Body of pancreas (tissue), 4 donors: Measurements from ENCODE around the gene CDH2. TPM values are rescaled to one million over a fixed set of nuclear protein-coding genes. Genes with fewer than 3 reads are reported as not detected.

ENCODE experiments used
- ATAC-seq: fragments of 150-250 bp; one replicate; pipeline ENCODE4 v1.9.1; 2016
- DNase-seq, 4 donors: peaks; one replicate each; pipeline ENCODE4 v3.0.0-alpha.2; 2019
- H3K27ac ChIP-seq, 4 donors: fragments of 200-600 bp; sonication (generic); 1 replicate in 3 of 4; 2 replicates in 1 of 4; pipeline versions ENCODE4 v1.5.1 to v1.6.1; 2016 to 2019; ENCODE audit warnings: mild to moderate bottlenecking in 1 of 4, mixed read lengths in 1 of 4, moderate library complexity in 1 of 4
- H3K27me3 ChIP-seq, 2 donors: fragments of 200-600 bp; sonication (generic); one replicate each; pipeline ENCODE4 v1.6.0; 2016; ENCODE audit warnings: mild to moderate bottlenecking in 1 of 2
- H3K36me3 ChIP-seq, 2 donors: fragments of 200-600 bp; sonication (generic); replicated peaks in 1 of 2; 2 replicates each; pipeline ENCODE4 v1.5.1; 2016; ENCODE audit warnings: low read depth in 2 of 2; ENCODE audit not compliant: insufficient read depth in 1 of 2
- H3K4me1 ChIP-seq: fragments of 200-600 bp; sonication (generic); one replicate; pipeline ENCODE4 v1.6.0; 2016
- H3K4me3 ChIP-seq, 2 donors: fragments of 200-600 bp; sonication (generic); 1 replicate in 1 of 2; 2 replicates in 1 of 2; pipeline ENCODE4 v1.5.1; 2016 to 2019
- H3K9me3 ChIP-seq, 3 donors: fragments of 200-600 bp; sonication (generic); 1 replicate in 2 of 3; 2 replicates in 1 of 3; pipeline ENCODE4 v1.5.1; 2016
- CTCF ChIP-seq, 7 experiments: fragments of 450-650 bp in 4 of 7; fragments of 200-600 bp in 3 of 7; sonication (generic) in 3 of 7; IDR thresholded peaks; one replicate each; pipeline ENCODE4 v1.5.1; 2016 to 2019; ENCODE audit warnings: antibody characterized with exemption in 7 of 7
- POLR2A ChIP-seq, 3 donors: fragments of 450-650 bp; IDR thresholded peaks; one replicate each; pipeline ENCODE4 v1.6.1; 2016; ENCODE audit warnings: antibody characterized with exemption in 3 of 3, mild to moderate bottlenecking in 2 of 3
- WGBS, 2 donors: methylation state at CpG; one replicate each; pipeline ENCODE4 v1.1.5; 2017; 5-methylcytosine and 5-hydroxymethylcytosine counted together
- intact Hi-C: fragments of 100-400 bp; cut with DNase I; formaldehyde crosslinking; loops from one replicate; pipeline ENCODE4 v1.15.1; 2023
- total RNA-seq, 2 donors: library from RNA; depleted of rRNA; stranded (reverse); fragments of >200 nt; gene quantifications; one replicate each; pipeline ENCODE4 v1.1.0, GENCODE V29; 2016

CDH2 gene
- total RNA-seq, 2 donors from 2014 or later = 0.33 to 0.78 TPM

DNA sequence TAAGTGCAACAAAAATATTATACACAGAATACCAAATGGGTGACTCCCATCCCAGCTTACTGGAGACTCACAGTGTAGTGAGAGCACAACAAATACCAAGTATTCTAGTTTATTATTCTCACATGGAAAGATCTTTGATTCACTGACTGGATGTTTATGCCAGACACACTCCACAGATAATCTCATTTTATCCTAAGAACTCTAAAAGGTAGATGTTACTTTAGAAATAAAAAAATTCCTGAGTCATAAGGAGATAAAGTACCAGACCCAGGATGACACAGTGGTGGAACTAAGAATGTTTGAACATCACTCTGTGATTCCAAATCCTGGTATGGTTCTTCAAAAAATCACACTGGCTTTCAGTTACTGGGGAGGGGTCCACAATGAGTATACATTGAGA, 136.2 kb downstream of the CDH2 start:
- no peaks in the 10 kb centered on the region for H3K9me3 ChIP-seq
- H3K36me3 ChIP-seq = no peaks in the 10 kb centered on the region
- intact Hi-C loops = no loop called here
- DNase-seq (no peak), ATAC-seq (no peak)
- H3K27me3 ChIP-seq = no peaks in the 10 kb centered on the region
- TF ChIP-seq POLR2A (IDR thresholded peaks at IDR 0.05) (no peak), CTCF (IDR thresholded peaks at IDR 0.05) (no peak)
- no peak overlapping the region for H3K4me3 ChIP-seq
- no peaks in the 10 kb centered on the region for H3K4me1 ChIP-seq
- H3K27ac ChIP-seq = no peak overlapping the region

DNA sequence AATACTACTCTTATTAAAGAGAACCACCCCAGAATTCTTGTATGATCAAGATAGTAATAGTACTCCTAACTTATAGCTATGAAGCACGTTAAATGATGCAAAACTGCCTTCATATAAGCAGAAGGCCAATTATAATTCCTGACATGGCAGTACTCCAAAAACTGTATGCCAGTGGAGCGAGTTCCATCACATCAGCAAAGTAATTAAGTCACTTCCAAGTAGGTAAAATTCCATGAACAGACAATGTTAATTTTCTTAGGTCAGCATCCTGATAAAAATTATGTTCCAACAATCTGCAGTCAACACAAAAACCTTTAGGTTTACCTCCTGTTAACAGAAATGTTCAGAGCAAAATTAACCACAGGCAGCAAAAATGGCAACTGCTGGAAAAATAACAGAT, 136.7 kb downstream of the CDH2 start:
- intact Hi-C loops = no loop called here
- ATAC-seq (no peak), DNase-seq (no peak)
- no peaks in the 10 kb centered on the region for H3K27me3 ChIP-seq
- H3K27ac ChIP-seq = no peak overlapping the region
- TF ChIP-seq CTCF (IDR thresholded peaks at IDR 0.05) = no peak
- no peak for TF ChIP-seq POLR2A (IDR thresholded peaks at IDR 0.05)
- no peaks in the 10 kb centered on the region for H3K36me3 ChIP-seq
- H3K9me3 ChIP-seq = no peaks in the 10 kb centered on the region
- H3K4me3 ChIP-seq = no peak overlapping the region
- 62 to 64% methylated on average over 2 of the region's 2 CpGs for WGBS, 2 donors
- no peaks in the 10 kb centered on the region for H3K4me1 ChIP-seq

- no peaks in the 10 kb centered on the region for H3K27me3 ChIP-seq
- H3K27ac ChIP-seq = no peak overlapping the region
- intact Hi-C loops = no loop called here
- H3K4me1 ChIP-seq = no peaks in the 10 kb centered on the region
- no peak for DNase-seq
- H3K4me3 ChIP-seq = no peak overlapping the region
- WGBS, 2 donors = 61 to 71% methylated on average over 3 of the region's 3 CpGs
- no peak for TF ChIP-seq CTCF (IDR thresholded peaks at IDR 0.05)
- no peak for TF ChIP-seq POLR2A (IDR thresholded peaks at IDR 0.05)
- no peaks in the 10 kb centered on the region for H3K9me3 ChIP-seq
- no peaks in the 10 kb centered on the region for H3K36me3 ChIP-seq
- ATAC-seq = no peak
Observed at GRCh38 chr18:28039691-28040090, 137.2 kb downstream of the CDH2 start.

DNA sequence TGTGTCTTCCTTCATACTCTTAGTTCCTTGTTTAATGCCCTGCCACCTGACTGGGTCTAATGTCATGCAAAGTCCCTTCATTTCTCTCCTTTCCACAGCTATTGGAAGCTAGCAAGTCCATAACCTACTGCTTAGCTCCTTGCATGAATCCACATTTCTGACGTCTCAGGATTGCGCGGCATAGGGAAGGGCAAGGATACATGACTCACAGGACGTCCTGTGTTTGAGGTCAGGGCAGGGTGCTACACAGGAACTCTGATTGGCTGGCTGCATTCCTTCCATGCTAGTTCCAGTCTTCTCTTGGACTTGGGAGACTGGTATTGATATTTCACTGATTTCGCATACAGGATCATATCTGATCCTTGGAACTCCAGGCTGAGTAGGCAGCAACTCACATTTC, 137.9 kb downstream of the CDH2 start:
- H3K36me3 ChIP-seq = no peaks in the 10 kb centered on the region
- no peak for DNase-seq
- no peaks in the 10 kb centered on the region for H3K4me1 ChIP-seq
- no peaks in the 10 kb centered on the region for H3K27me3 ChIP-seq
- WGBS, 2 donors = 69 to 71% methylated on average over 5 of the region's 5 CpGs
- no peak overlapping the region for H3K27ac ChIP-seq
- intact Hi-C loops = no loop called here
- no peak for ATAC-seq
- no peak for TF ChIP-seq CTCF (IDR thresholded peaks at IDR 0.05)
- no peak for TF ChIP-seq POLR2A (IDR thresholded peaks at IDR 0.05)
- no peak overlapping the region for H3K4me3 ChIP-seq
- H3K9me3 ChIP-seq = no peaks in the 10 kb centered on the region

- Histone ChIP-seq H3K4me3 (no peak overlapping the region), H3K9me3 (no peaks in the 10 kb centered on the region), H3K27ac (no peak overlapping the region), H3K27me3 (no peaks in the 10 kb centered on the region), H3K36me3 (no peaks in the 10 kb centered on the region), H3K4me1 (no peaks in the 10 kb centered on the region)
- TF ChIP-seq CTCF (IDR thresholded peaks at IDR 0.05) (no peak), POLR2A (IDR thresholded peaks at IDR 0.05) (no peak)
- DNase-seq (no peak), ATAC-seq (no peak)
- intact Hi-C loops = no loop called here
- 66 to 68% methylated on average over 5 of the region's 5 CpGs for WGBS, 2 donors
Observed at GRCh38 chr18:28036488-28036887, 140.4 kb downstream of the CDH2 start.
